Neural cell (in vitro differentiated cells): ENCODE results near the gene NKD2. TPM values are rescaled to one million over a fixed set of nuclear protein-coding genes. Genes with fewer than 3 reads are reported as not detected.

Experiments used
- H2AFZ ChIP-seq: fragments of 200-600, 300-800 bp; sonication (generic), shearing (Covaris generic); 2 replicates; pipeline ENCODE4 v1.6.0; 2014; ENCODE audit warnings: low read depth, mild to moderate bottlenecking, antibody characterized with exemption, low read length, moderate library complexity
- H3F3A ChIP-seq: fragments of 200-600 bp; shearing (Covaris generic); 2 replicates; pipeline ENCODE4 v1.6.1; 2016; ENCODE audit warnings: mild to moderate bottlenecking, moderate library complexity, mixed read lengths, antibody characterized with exemption, low read length; ENCODE audit not compliant: insufficient read depth, poor library complexity, severe bottlenecking
- H3K27ac ChIP-seq: fragments of 200-600, 300-800 bp; sonication (generic), shearing (Covaris generic); 2 replicates; pipeline ENCODE4 v1.5.1; 2014; ENCODE audit warnings: mild to moderate bottlenecking, low read length, moderate library complexity
- H3K27me3 ChIP-seq: fragments of 300-800, 200-600 bp; sonication (generic), shearing (Covaris generic); 2 replicates; pipeline ENCODE4 v1.6.0; 2014; ENCODE audit warnings: mild to moderate bottlenecking, low read depth, low read length, moderate library complexity; ENCODE audit not compliant: insufficient read depth
- H3K36me3 ChIP-seq: fragments of 300-800, 200-600 bp; sonication (generic), shearing (Covaris generic); 2 replicates; pipeline ENCODE4 v1.5.1; 2014; ENCODE audit warnings: mild to moderate bottlenecking, antibody characterized with exemption, low read length, moderate library complexity; ENCODE audit not compliant: insufficient read depth
- H3K4me2 ChIP-seq: fragments of 300-800, 200-600 bp; sonication (generic), shearing (Covaris generic); 2 replicates; pipeline ENCODE4 v1.6.0; 2014; ENCODE audit warnings: mild to moderate bottlenecking, low read length
- H3K4me3 ChIP-seq: fragments of 300-800, 200-600 bp; sonication (generic), shearing (Covaris generic); 2 replicates; pipeline ENCODE4 v1.5.1; 2014; ENCODE audit warnings: mild to moderate bottlenecking, low read length, moderate library complexity
- H3K79me2 ChIP-seq: fragments of 200-600 bp; shearing (Covaris generic); replicated peaks from 2 replicates; pipeline ENCODE4 v1.6.0; 2014; ENCODE audit warnings: mild to moderate bottlenecking, low read length, moderate library complexity; ENCODE audit not compliant: insufficient read depth
- H3K9ac ChIP-seq: fragments of 300-800, 200-600 bp; sonication (generic), shearing (Covaris generic); 2 replicates; pipeline ENCODE4 v1.6.1; 2016; ENCODE audit warnings: mild to moderate bottlenecking, low read length, mixed read lengths
- H3K9me2 ChIP-seq: fragments of 200-600 bp; shearing (Covaris generic); 2 replicates; pipeline ENCODE4 v1.6.1; 2016; ENCODE audit warnings: mild to moderate bottlenecking, low read length, mixed read lengths; ENCODE audit not compliant: insufficient read depth
- H3K9me3 ChIP-seq: fragments of 200-600, 300-800 bp; sonication (generic), shearing (Covaris generic); 2 replicates; pipeline ENCODE4 v1.6.1; 2016; ENCODE audit warnings: mild to moderate bottlenecking, mixed run types, low read length, moderate library complexity, mixed read lengths
- H4K20me1 ChIP-seq: fragments of 200-600 bp; shearing (Covaris generic); 2 replicates; pipeline ENCODE4 v1.6.1; 2016; ENCODE audit warnings: mild to moderate bottlenecking, mixed run types; ENCODE audit not compliant: insufficient read depth
- EP300 ChIP-seq: fragments of 450-650 bp; conservative IDR thresholded peaks from 2 replicates; pipeline ENCODE4 v1.6.1; 2014; ENCODE audit warnings: antibody characterized with exemption, mild to moderate bottlenecking, moderate library complexity; ENCODE audit not compliant: poor library complexity, severe bottlenecking
- EZH2 ChIP-seq: fragments of 200-600, 300-800 bp; shearing (Covaris generic), sonication (generic); IDR thresholded peaks from 2 replicates; pipeline ENCODE4 v1.6.1; 2014; ENCODE audit warnings: antibody characterized with exemption, low read length, borderline replicate concordance, mild to moderate bottlenecking; ENCODE audit not compliant: insufficient read depth, poor library complexity, severe bottlenecking
- MXI1 ChIP-seq: fragments of 450-650 bp; conservative IDR thresholded peaks from 2 replicates; pipeline ENCODE4 v1.6.1; 2014; ENCODE audit warnings: antibody characterized with exemption, mild to moderate bottlenecking; ENCODE audit not compliant: poor library complexity, severe bottlenecking
- POLR2AphosphoS5 ChIP-seq: IDR thresholded peaks from 2 replicates; pipeline ENCODE4 v1.6.1; 2012
- RAD21 ChIP-seq: fragments of 450-650 bp; conservative IDR thresholded peaks from 2 replicates; pipeline ENCODE4 v1.6.1; 2014; ENCODE audit warnings: antibody characterized with exemption, mild to moderate bottlenecking, moderate library complexity
- REST ChIP-seq: IDR thresholded peaks from 2 replicates; pipeline ENCODE4 v1.6.1; 2012; ENCODE audit warnings: borderline replicate concordance
- SMC3 ChIP-seq: fragments of 450-650 bp; conservative IDR thresholded peaks from 2 replicates; pipeline ENCODE4 v1.6.1; 2014; ENCODE audit warnings: antibody characterized with exemption, mild to moderate bottlenecking, moderate library complexity; ENCODE audit not compliant: poor library complexity
- TAF1 ChIP-seq: IDR thresholded peaks from 2 replicates; pipeline ENCODE4 v1.6.1; 2012; ENCODE audit warnings: low read depth
- polyA plus RNA-seq: library from polyadenylated mRNA; depleted of rRNA; stranded (reverse); fragments of >200 nt; gene quantifications from 2 replicates; pipeline ENCODE4 v1.2.3, GENCODE V29; 2014
- TF ChIP-seq, protein P1 (sequence below): fragments of 450-650 bp; IDR thresholded peaks from 2 replicates; pipeline ENCODE4 v1.5.1; 2014; ENCODE audit warnings: antibody characterized with exemption, mild to moderate bottlenecking, moderate library complexity; ENCODE audit not compliant: poor library complexity, severe bottlenecking

NKD2 gene
- polyA plus RNA-seq, 1 donor from 2014 or later: 7.2 TPM

- H3K4me3 ChIP-seq: no peak overlapping the region
- H3K27ac ChIP-seq: no peak overlapping the region
- peaks cover 27% of the 10 kb centered on the region for H3K27me3 ChIP-seq
- H3K9me3 ChIP-seq: no peaks in the 10 kb centered on the region
- no peaks in the 10 kb centered on the region for H3K79me2 ChIP-seq
- no peaks in the 10 kb centered on the region for H3K9me2 ChIP-seq
- TF ChIP-seq REST: no peak
- TF ChIP-seq, protein P1, sequence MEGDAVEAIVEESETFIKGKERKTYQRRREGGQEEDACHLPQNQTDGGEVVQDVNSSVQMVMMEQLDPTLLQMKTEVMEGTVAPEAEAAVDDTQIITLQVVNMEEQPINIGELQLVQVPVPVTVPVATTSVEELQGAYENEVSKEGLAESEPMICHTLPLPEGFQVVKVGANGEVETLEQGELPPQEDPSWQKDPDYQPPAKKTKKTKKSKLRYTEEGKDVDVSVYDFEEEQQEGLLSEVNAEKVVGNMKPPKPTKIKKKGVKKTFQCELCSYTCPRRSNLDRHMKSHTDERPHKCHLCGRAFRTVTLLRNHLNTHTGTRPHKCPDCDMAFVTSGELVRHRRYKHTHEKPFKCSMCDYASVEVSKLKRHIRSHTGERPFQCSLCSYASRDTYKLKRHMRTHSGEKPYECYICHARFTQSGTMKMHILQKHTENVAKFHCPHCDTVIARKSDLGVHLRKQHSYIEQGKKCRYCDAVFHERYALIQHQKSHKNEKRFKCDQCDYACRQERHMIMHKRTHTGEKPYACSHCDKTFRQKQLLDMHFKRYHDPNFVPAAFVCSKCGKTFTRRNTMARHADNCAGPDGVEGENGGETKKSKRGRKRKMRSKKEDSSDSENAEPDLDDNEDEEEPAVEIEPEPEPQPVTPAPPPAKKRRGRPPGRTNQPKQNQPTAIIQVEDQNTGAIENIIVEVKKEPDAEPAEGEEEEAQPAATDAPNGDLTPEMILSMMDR: no peak
- TF ChIP-seq POLR2AphosphoS5: no peak
- TF ChIP-seq EZH2: no peak
- TF ChIP-seq SMC3: no peak
- no peak for TF ChIP-seq TAF1
- TF ChIP-seq RAD21: no peak
- no peak for TF ChIP-seq MXI1
- TF ChIP-seq EP300: no peak
- H3K36me3 ChIP-seq: no peaks in the 10 kb centered on the region
- H4K20me1 ChIP-seq: no peaks in the 10 kb centered on the region
- H2AFZ ChIP-seq: no peak overlapping the region
- no peak overlapping the region for H3K9ac ChIP-seq
- H3K4me2 ChIP-seq: no peak overlapping the region
- H3F3A ChIP-seq: no peaks in the 10 kb centered on the region
Measured at GRCh38 chr5:1001406-1002270, 7.0 kb upstream of the NKD2 start.

- peaks cover 27% of the 10 kb centered on the region for H3K27me3 ChIP-seq
- no peak overlapping the region for H2AFZ ChIP-seq
- no peak overlapping the region for H3K9ac ChIP-seq
- no peak overlapping the region for H3K27ac ChIP-seq
- H3K9me3 ChIP-seq: no peaks in the 10 kb centered on the region
- no peaks in the 10 kb centered on the region for H4K20me1 ChIP-seq
- H3K9me2 ChIP-seq: no peaks in the 10 kb centered on the region
- no peaks in the 10 kb centered on the region for H3K36me3 ChIP-seq
- no peak overlapping the region for H3K4me2 ChIP-seq
- H3K4me3 ChIP-seq: no peak overlapping the region
- no peaks in the 10 kb centered on the region for H3F3A ChIP-seq
- TF ChIP-seq, protein P1: no peak
- H3K79me2 ChIP-seq: no peaks in the 10 kb centered on the region
Measured at GRCh38 chr5:1002271-1002546, 6.4 kb upstream of the NKD2 start.
